GM12878 (cell line): ENCODE results near the gene MAP3K5. TPM values are rescaled to one million over a fixed set of nuclear protein-coding genes. Genes with fewer than 3 reads are reported as not detected.

Experiments used
- BACH1 ChIP-seq: fragments of 450-650 bp; IDR thresholded peaks from 2 replicates; pipeline ENCODE4 v1.6.1; 2017; ENCODE audit warnings: mild to moderate bottlenecking, borderline replicate concordance
- CBX5 ChIP-seq: sonication (generic); IDR thresholded peaks from 2 replicates; pipeline ENCODE4 v1.6.1; 2016; ENCODE audit warnings: low read depth, moderate library complexity, mild to moderate bottlenecking, inconsistent platforms
- CEBPZ ChIP-seq: fragments of 150-350 bp; IDR thresholded peaks from 2 replicates; pipeline ENCODE4 v1.6.1; 2016; ENCODE audit warnings: low read depth, low read length
- CUX1 ChIP-seq: IDR thresholded peaks from 2 replicates; pipeline ENCODE4 v1.6.1; 2012; ENCODE audit warnings: improper control_type of control experiment, low read depth, low read length; ENCODE audit not compliant: insufficient replicate concordance
- ETV6 ChIP-seq, 2 experiments: fragments of 450-650 bp in 1 of 2; IDR thresholded peaks in 1 of 2; conservative IDR thresholded peaks in 1 of 2; 2 replicates each; pipeline ENCODE4 v1.6.1; 2014; ENCODE audit warnings: antibody characterized with exemption in 1 of 2, borderline replicate concordance in 1 of 2, low read depth in 1 of 2, mild to moderate bottlenecking in 1 of 2, moderate library complexity in 1 of 2
- MEF2B ChIP-seq: fragments of 450-650 bp; IDR thresholded peaks from 2 replicates; pipeline ENCODE4 v1.6.1; 2018; ENCODE audit warnings: mild to moderate bottlenecking, moderate library complexity; ENCODE audit not compliant: partially characterized antibody, poor library complexity, severe bottlenecking
- NR2C2 ChIP-seq: IDR thresholded peaks from 2 replicates; pipeline ENCODE4 v1.6.1; 2011; ENCODE audit warnings: borderline replicate concordance, low read depth; ENCODE audit not compliant: control insufficient read depth, insufficient read length
- PML ChIP-seq: IDR thresholded peaks from 2 replicates; pipeline ENCODE4 v1.6.1; 2012; ENCODE audit warnings: low read length, inconsistent platforms
- SMAD5 ChIP-seq: IDR thresholded peaks from 2 replicates; pipeline ENCODE4 v1.6.1; 2016; ENCODE audit warnings: antibody characterized with exemption, low read depth
- SRF ChIP-seq, 2 experiments: IDR thresholded peaks; 2 replicates each; pipeline ENCODE4 v1.6.1; 2011; ENCODE audit warnings: low read depth in 2 of 2, low read length in 2 of 2, mild to moderate bottlenecking in 1 of 2, moderate library complexity in 1 of 2
- TAF1 ChIP-seq: IDR thresholded peaks from 2 replicates; pipeline ENCODE4 v1.6.1; 2011; ENCODE audit warnings: mild to moderate bottlenecking, low read depth, low read length, borderline replicate concordance
- TCF7 ChIP-seq: IDR thresholded peaks from 2 replicates; pipeline ENCODE4 v1.6.1; 2014; ENCODE audit warnings: antibody characterized with exemption, borderline replicate concordance
- ZBTB40 ChIP-seq: fragments of 450-650 bp; IDR thresholded peaks from 2 replicates; pipeline ENCODE4 v1.6.1; 2016; ENCODE audit warnings: mild to moderate bottlenecking, moderate library complexity, borderline replicate concordance
- ZNF207 ChIP-seq: fragments of 450-650 bp; IDR thresholded peaks from 2 replicates; pipeline ENCODE4 v1.6.1; 2014; ENCODE audit warnings: antibody characterized with exemption, mild to moderate bottlenecking, borderline replicate concordance
- ZNF217 ChIP-seq: fragments of 450-650 bp; IDR thresholded peaks from 2 replicates; pipeline ENCODE4 v1.6.1; 2017; ENCODE audit warnings: antibody characterized with exemption, mild to moderate bottlenecking
- polyA plus RNA-seq, 11 experiments: library from polyadenylated mRNA; depleted of rRNA in 4 of 11; unstranded in 6 of 11; stranded (reverse) in 5 of 11; fragments of >200 nt; fragmentation: Nextera tagmentation in 4 of 11; fragmentation: Illumina TruSeq in 1 of 11; extraction: Ambion mirVana in 4 of 11; extraction: Trizol in 1 of 11; gene quantifications; 1 replicate in 1 of 11; 2 replicates in 10 of 11; pipeline versions ENCODE4 v1.2.1 to v1.2.3, GENCODE V29; 2011 to 2016; ENCODE audit warnings: inconsistent platforms in 2 of 11, missing spikeins in 2 of 11, low read depth in 1 of 11
- total RNA-seq, 4 experiments: library from RNA; depleted of rRNA in 3 of 4; stranded (reverse); fragments of >200 nt in 3 of 4; fragmentation: Illumina TruSeq in 1 of 4; extraction: Trizol in 1 of 4; gene quantifications; 2 replicates each; pipeline versions ENCODE4 v1.2.1 to v1.2.3, GENCODE V29; 2013 to 2021

MAP3K5 gene
- total and polyA plus RNA-seq, 10 of the 15 experiments (the other 5 are each of a cell fraction or from before 2014, with no cell fraction given), result 5.4 to 34.3 (median 26.4) TPM

GRCh38 chr6:136764517-136764993 is 27.7 kb downstream of the MAP3K5 start (continued):
- TF ChIP-seq CUX1 (peak; percentile 50), ZNF207 (no peak), ZBTB40 (no peak), CEBPZ (no peak), TAF1 (peak; percentile 22; the same call in 1 of the 2 replicates), BACH1 (no peak), PML (no peak), SMAD5 (no peak), MEF2B (peak; percentile 61), TCF7 (no peak), SRF (IDR thresholded peaks at IDR 0.05; ENCODE audit: low read depth in 2 of 2, low read length in 2 of 2) (no peak), ETV6 (conservative IDR thresholded peaks at IDR 0.05 in 1 of 2, IDR thresholded peaks at IDR 0.05 in 1 of 2; ENCODE audit: borderline replicate concordance in 1 of 2, low read depth in 1 of 2) (peak in 1 of 2 experiments; percentile 55; a peak in 1 of 4 replicates), ZNF217 (no peak), NR2C2 (no peak), CBX5 (no peak; the same call in 1 of the 2 replicates)
